GM12892 (cell line): ENCODE measurements around the gene CPLANE2.

ENCODE experiments used
- POLR2AphosphoS5 ChIP-seq: IDR thresholded peaks from 2 replicates; pipeline ENCODE4 v1.6.1; 2011; ENCODE audit warnings: low read depth, low read length, control low read depth
- TAF1 ChIP-seq: IDR thresholded peaks from 2 replicates; pipeline ENCODE4 v1.6.1; 2011; ENCODE audit warnings: low read depth, mild to moderate bottlenecking, control low read depth, low read length, borderline replicate concordance

DNA sequence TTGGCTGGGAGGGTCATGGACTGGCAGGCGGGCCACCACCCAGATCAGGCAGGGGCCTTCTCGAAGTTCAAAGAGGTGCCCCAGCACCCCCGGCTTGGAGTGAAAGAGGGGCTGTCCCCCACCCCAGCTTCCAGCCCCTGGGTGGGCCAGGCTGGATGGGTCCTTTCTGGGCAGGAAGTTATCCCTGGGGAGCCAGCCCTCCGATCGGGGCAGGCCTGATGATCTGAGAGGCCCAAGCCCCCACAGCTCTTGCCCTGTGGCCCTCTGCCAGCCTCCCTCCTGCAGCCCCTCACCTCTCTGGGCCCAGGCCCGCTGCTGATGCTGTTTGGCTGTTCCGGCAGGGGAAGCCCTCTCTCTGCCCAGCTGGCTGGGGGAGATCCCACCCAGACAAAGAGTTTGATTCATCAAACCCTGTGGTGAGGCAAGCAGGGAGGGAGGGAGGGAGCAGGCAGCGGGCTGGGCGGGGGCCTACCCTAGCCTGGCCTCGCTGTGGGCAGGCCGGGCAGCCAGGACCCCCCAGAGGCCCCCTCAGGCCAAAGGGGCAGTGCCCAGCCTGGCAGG, 27.1 kb downstream of the CPLANE2 start:
- TF ChIP-seq POLR2AphosphoS5 (no peak), TAF1 (no peak)
